Neural progenitor cell (in vitro differentiated cells): ENCODE measurements around the gene CD63. TPM values are rescaled to one million over a fixed set of nuclear protein-coding genes. Genes with fewer than 3 reads are reported as not detected.

Experiments used
- DNase-seq: peaks from one replicate; pipeline ENCODE4 v3.0.0-alpha.2; 2016; ENCODE audit warnings: low spot score
- H2AFZ ChIP-seq: fragments of 200-600 bp; sonication (generic); replicated peaks from 2 replicates; pipeline ENCODE4 v1.6.1; 2016; ENCODE audit warnings: antibody characterized with exemption
- H3F3A ChIP-seq: fragments of 200-600 bp; sonication (generic); 2 replicates; pipeline ENCODE4 v1.6.1; 2016; ENCODE audit warnings: antibody characterized with exemption, low read depth
- H3K27ac ChIP-seq: fragments of 200-600 bp; sonication (generic); 2 replicates; pipeline ENCODE4 v1.5.1; 2016; ENCODE audit warnings: mild to moderate bottlenecking
- H3K27me3 ChIP-seq: fragments of 200-600 bp; sonication (generic); 2 replicates; pipeline ENCODE4 v1.6.1; 2016; ENCODE audit warnings: mild to moderate bottlenecking, moderate library complexity
- H3K36me3 ChIP-seq: fragments of 200-600 bp; sonication (generic); 2 replicates; pipeline ENCODE4 v1.5.1; 2016
- H3K4me1 ChIP-seq: fragments of 200-600 bp; sonication (generic); 2 replicates; pipeline ENCODE4 v1.6.1; 2016; ENCODE audit warnings: mixed run types
- H3K4me2 ChIP-seq: fragments of 200-600 bp; sonication (generic); 2 replicates; pipeline ENCODE4 v1.6.1; 2016
- H3K4me3 ChIP-seq: fragments of 200-600 bp; sonication (generic); 2 replicates; pipeline ENCODE4 v1.5.1; 2016
- H3K79me2 ChIP-seq: fragments of 200-600 bp; sonication (generic); 2 replicates; pipeline ENCODE4 v1.6.1; 2016; ENCODE audit warnings: low read depth
- H3K9ac ChIP-seq: fragments of 200-600 bp; sonication (generic); 2 replicates; pipeline ENCODE4 v1.6.1; 2016
- H3K9me3 ChIP-seq: fragments of 200-600 bp; sonication (generic); 2 replicates; pipeline ENCODE4 v1.5.1; 2016; ENCODE audit warnings: low read depth
- H4K20me1 ChIP-seq: fragments of 200-600 bp; sonication (generic); 2 replicates; pipeline ENCODE4 v1.6.1; 2016; ENCODE audit warnings: low read depth
- H3K27ac Mint-ChIP-seq: 3 replicates; pipeline ENCODE4 v1.8.0; 2021; ENCODE audit warnings: mixed read lengths
- H3K27me3 Mint-ChIP-seq: 2 replicates; pipeline ENCODE4 v1.8.0; 2022; ENCODE audit warnings: low read depth, mild to moderate bottlenecking, inconsistent platforms, moderate library complexity, mixed read lengths; ENCODE audit not compliant: insufficient read depth
- H3K36me3 Mint-ChIP-seq: 3 replicates; pipeline ENCODE4 v1.8.0; 2021; ENCODE audit warnings: mixed read lengths
- H3K4me1 Mint-ChIP-seq: 3 replicates; pipeline ENCODE4 v1.8.0; 2021; ENCODE audit warnings: mixed read lengths
- H3K4me3 Mint-ChIP-seq: 3 replicates; pipeline ENCODE4 v1.8.0; 2021; ENCODE audit warnings: mild to moderate bottlenecking, moderate library complexity, mixed read lengths
- H3K9me3 Mint-ChIP-seq: 3 replicates; pipeline ENCODE4 v1.8.0; 2020; ENCODE audit warnings: mixed read lengths
- EZH2 ChIP-seq: fragments of 200-600 bp; sonication (generic); IDR thresholded peaks from 2 replicates; pipeline ENCODE4 v1.6.1; 2017; ENCODE audit warnings: antibody characterized with exemption, mild to moderate bottlenecking, moderate library complexity
- EZH2phosphoT487 ChIP-seq: fragments of 200-600 bp; sonication (generic); IDR thresholded peaks from 2 replicates; pipeline ENCODE4 v1.6.1; 2017; ENCODE audit warnings: antibody characterized with exemption
- total RNA-seq: library from RNA; depleted of rRNA; stranded (reverse); fragments of >200 nt; gene quantifications from 2 replicates; pipeline ENCODE4 v1.2.3, GENCODE V29; 2015; ENCODE audit warnings: low replicate concordance
- TF ChIP-seq, protein P1 (sequence below): fragments of 200-600 bp; sonication (generic); IDR thresholded peaks from 2 replicates; pipeline ENCODE4 v1.5.1; 2017; ENCODE audit warnings: antibody characterized with exemption, mild to moderate bottlenecking

CD63 gene
- total RNA-seq, 1 donor from 2014 or later = 305 TPM

- Mint-ChIP-seq H3K27me3 (peaks cover 2% of the 10 kb centered on the region), H3K36me3 (peaks cover 44% of the 10 kb centered on the region), H3K4me3 (peak overlapping the region; percentile 18), H3K9me3 (peaks cover 2% of the 10 kb centered on the region), H3K27ac (no peak overlapping the region), H3K4me1 (peaks cover 44% of the 10 kb centered on the region)
- Histone ChIP-seq H3K9me3 (no peaks in the 10 kb centered on the region), H3K9ac (no peak overlapping the region), H3F3A (peaks cover 54% of the 10 kb centered on the region), H3K27me3 (no peaks in the 10 kb centered on the region), H3K4me3 (no peak overlapping the region), H3K79me2 (peaks cover 56% of the 10 kb centered on the region), H3K36me3 (peaks cover 7% of the 10 kb centered on the region), H2AFZ (no peak overlapping the region), H3K27ac (no peak overlapping the region), H3K4me1 (peaks cover 22% of the 10 kb centered on the region), H4K20me1 (peaks cover 65% of the 10 kb centered on the region), H3K4me2 (no peak overlapping the region)
- TF ChIP-seq EZH2phosphoT487 (no peak), EZH2 (no peak)
- TF ChIP-seq, protein P1, sequence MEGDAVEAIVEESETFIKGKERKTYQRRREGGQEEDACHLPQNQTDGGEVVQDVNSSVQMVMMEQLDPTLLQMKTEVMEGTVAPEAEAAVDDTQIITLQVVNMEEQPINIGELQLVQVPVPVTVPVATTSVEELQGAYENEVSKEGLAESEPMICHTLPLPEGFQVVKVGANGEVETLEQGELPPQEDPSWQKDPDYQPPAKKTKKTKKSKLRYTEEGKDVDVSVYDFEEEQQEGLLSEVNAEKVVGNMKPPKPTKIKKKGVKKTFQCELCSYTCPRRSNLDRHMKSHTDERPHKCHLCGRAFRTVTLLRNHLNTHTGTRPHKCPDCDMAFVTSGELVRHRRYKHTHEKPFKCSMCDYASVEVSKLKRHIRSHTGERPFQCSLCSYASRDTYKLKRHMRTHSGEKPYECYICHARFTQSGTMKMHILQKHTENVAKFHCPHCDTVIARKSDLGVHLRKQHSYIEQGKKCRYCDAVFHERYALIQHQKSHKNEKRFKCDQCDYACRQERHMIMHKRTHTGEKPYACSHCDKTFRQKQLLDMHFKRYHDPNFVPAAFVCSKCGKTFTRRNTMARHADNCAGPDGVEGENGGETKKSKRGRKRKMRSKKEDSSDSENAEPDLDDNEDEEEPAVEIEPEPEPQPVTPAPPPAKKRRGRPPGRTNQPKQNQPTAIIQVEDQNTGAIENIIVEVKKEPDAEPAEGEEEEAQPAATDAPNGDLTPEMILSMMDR = no peak
- DNase-seq = no peak
Measured at GRCh38 chr12:55748230-55748993, 19.6 kb upstream of the CD63 start.

DNA sequence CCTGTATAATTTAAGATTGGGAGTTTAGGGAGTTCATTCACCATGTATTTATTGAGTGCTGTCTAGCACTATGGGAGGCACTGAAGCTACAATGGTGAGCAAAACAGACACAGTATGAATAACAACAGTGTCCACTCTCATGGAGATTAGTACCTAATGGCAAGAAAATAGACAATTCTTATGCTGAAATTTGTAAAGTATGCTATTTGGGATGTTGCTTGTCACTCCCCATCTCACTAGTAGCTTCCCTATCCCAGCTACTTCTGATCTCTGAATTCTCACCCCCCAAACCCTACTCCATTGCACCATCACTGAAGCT is 18.1 kb upstream of the CD63 start:
- H3K4me1 ChIP-seq = peaks cover 26% of the 10 kb centered on the region
- peaks cover 2% of the 10 kb centered on the region for H3K9me3 Mint-ChIP-seq
- no peaks in the 10 kb centered on the region for H3K36me3 ChIP-seq
- peak overlapping the region; percentile 96 for H3K4me2 ChIP-seq
- peak overlapping the region; percentile 28 for H3K9ac ChIP-seq
- peak overlapping the region; percentile 91 for H3K27ac ChIP-seq
- no peak for DNase-seq
- H3K27me3 ChIP-seq = no peaks in the 10 kb centered on the region
- peak overlapping the region; percentile 96 for H3K4me3 ChIP-seq
- H4K20me1 ChIP-seq = peaks cover 58% of the 10 kb centered on the region
- no peak for TF ChIP-seq EZH2phosphoT487
- TF ChIP-seq, protein P1 = no peak
- H2AFZ ChIP-seq = no peak overlapping the region
- H3K4me3 Mint-ChIP-seq = peak overlapping the region; percentile 97
- H3K27me3 Mint-ChIP-seq = peaks cover 2% of the 10 kb centered on the region
- H3K9me3 ChIP-seq = no peaks in the 10 kb centered on the region
- H3K36me3 Mint-ChIP-seq = peaks cover 32% of the 10 kb centered on the region
- H3K79me2 ChIP-seq = peaks cover 59% of the 10 kb centered on the region
- H3F3A ChIP-seq = peaks cover 51% of the 10 kb centered on the region
- H3K27ac Mint-ChIP-seq = peak overlapping the region; percentile 88
- H3K4me1 Mint-ChIP-seq = peaks cover 51% of the 10 kb centered on the region

GRCh38 chr12:55746174-55746912 is 17.5 kb upstream of the CD63 start:
- peak overlapping the region; percentile 96 for H3K4me2 ChIP-seq
- H3K36me3 Mint-ChIP-seq = peaks cover 31% of the 10 kb centered on the region
- peaks cover 53% of the 10 kb centered on the region for H4K20me1 ChIP-seq
- H3K36me3 ChIP-seq = no peaks in the 10 kb centered on the region
- H3K27ac Mint-ChIP-seq = peak overlapping the region; percentile 88
- no peaks in the 10 kb centered on the region for H3K27me3 ChIP-seq
- peaks cover 2% of the 10 kb centered on the region for H3K27me3 Mint-ChIP-seq
- H3K4me3 ChIP-seq = peak overlapping the region; percentile 96
- DNase-seq = no peak
- peak overlapping the region; percentile 91 for H3K27ac ChIP-seq
- peaks cover 29% of the 10 kb centered on the region for H3K4me1 ChIP-seq
- no peak overlapping the region for H2AFZ ChIP-seq
- H3K79me2 ChIP-seq = peaks cover 64% of the 10 kb centered on the region
- peaks cover 54% of the 10 kb centered on the region for H3F3A ChIP-seq
- peaks cover 55% of the 10 kb centered on the region for H3K4me1 Mint-ChIP-seq
- no peak for TF ChIP-seq EZH2phosphoT487
- TF ChIP-seq, protein P1 = no peak
- TF ChIP-seq EZH2 = no peak
- H3K9me3 Mint-ChIP-seq = peaks cover 2% of the 10 kb centered on the region
- H3K9me3 ChIP-seq = no peaks in the 10 kb centered on the region
- peak overlapping the region; percentile 97 for H3K4me3 Mint-ChIP-seq
- peak overlapping the region; percentile 28 for H3K9ac ChIP-seq
